ENCODE results near the gene ZC3H6. TPM values are rescaled to one million over a fixed set of nuclear protein-coding genes. Genes with fewer than 3 reads are reported as not detected.
"Not testable (repeated sequence)": the region's sequence is repeated elsewhere in the genome, so short reads cannot be mapped to it uniquely, and the experiment has no call there.

The ZC3H6 gene
- total RNA-seq, 2 donors from 2014 or later, result 17.7 to 19.6 TPM

DNA sequence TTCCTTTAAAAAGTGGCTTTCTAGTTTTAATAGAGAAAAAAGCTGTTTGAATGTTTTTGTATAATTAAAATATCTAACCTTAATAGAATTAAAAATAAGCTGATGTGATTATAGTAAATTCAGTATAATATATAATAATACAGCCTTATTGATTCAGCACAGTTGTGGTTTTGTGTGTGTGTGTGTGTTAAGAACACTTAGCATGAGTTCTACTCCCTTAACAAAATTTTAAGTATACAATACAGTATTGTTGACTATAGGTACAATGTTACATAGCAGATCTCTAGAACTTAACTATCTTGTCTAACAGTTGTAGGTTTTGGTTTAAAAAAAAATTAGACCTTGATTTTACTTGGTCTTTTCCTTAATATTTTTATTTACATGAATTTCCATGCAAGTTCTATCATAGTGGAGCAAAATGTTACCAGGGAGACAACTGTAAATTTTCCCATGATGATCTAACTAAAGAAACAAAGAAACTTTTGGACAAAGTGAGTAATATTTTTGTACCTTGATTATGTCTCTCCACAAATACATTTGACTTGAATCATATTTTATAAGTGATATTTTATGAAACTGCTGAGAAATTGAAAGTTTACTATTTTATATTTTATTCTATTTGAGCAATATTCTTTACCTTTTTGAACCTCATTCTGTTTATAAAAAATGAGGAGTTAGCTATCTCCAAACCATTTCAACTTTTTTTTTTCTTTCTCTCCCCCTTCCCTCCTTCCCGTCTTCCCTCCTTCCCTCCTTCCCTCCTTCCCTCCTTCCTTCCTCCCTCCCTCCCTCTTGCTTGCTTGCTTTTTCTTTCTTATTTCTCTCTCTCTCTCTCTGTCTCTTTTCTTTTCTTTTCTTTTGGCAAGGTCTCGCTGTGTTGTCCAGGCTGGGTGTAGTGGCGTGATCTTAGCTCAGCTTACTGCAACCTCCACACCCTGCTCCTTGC is 46.3 kb downstream of the ZC3H6 start:
- Mint-ChIP-seq H3K4me1 (no peaks in the 10 kb centered on the region), H3K36me3 (ENCODE audit: low read depth) (peaks cover 10% of the 10 kb centered on the region), H3K4me3 (no peak overlapping the region), H3K27me3 (no peaks in the 10 kb centered on the region), H3K27ac (no peak overlapping the region)
- no peak for DNase-seq
- no peak for ATAC-seq
- no peaks in the 10 kb centered on the region for H3K9me3 ChIP-seq (ENCODE audit: control insufficient read depth, low read length, poor library complexity, severe bottlenecking)

DNA sequence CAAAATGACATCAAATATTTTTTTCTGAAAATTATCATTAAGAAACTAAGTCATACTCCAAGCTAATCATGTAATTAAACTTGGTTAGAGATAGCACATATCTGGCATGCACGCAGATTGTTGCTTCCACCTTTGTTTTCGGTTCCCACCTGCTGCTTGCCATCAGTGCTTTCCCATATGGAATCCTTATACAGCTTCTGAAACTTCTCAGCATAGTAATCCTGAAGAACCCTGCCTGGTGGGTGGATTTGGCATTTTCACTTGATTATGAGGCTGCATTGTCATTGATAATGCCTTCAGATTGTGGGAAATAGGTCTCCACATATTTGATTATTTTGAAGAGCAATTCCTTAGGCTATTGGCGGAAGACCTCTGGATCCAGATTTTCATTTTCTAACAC is 47.5 kb downstream of the ZC3H6 start:
- Mint-ChIP-seq H3K4me1 (peaks cover 2% of the 10 kb centered on the region), H3K27ac (no peak overlapping the region), H3K36me3 (ENCODE audit: low read depth) (peaks cover 15% of the 10 kb centered on the region), H3K27me3 (no peaks in the 10 kb centered on the region), H3K4me3 (no peak overlapping the region)
- DNase-seq, result no peak
- no peak for ATAC-seq
- no peaks in the 10 kb centered on the region for H3K9me3 ChIP-seq (ENCODE audit: control insufficient read depth, low read length, poor library complexity, severe bottlenecking)

DNA sequence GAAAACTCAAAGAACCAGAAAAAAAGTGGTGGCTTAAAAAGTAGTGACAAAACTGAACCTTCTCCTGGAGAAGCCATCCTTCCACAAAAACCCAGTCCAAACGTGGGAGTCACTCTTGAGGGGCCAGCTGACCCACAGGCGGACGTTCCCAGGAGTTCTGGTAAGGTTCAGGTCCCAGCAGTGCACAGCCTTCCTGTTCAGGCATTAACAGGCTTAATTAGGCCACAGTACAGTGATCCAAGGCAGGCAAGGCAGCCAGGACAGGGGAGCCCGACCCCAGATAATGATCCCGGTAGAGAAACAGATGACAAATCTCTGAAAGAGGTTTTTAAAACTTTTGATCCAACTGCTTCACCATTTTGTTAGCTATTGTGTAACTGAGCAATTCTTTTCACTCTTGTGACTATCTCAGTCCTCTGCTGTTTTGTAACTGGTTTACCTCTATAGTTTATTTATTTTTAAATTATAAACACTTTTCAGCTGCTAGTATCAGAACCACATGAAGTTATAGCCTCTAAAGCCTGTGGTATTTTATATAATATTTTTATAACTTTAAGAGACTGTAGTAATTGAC is 56.8 kb downstream of the ZC3H6 start:
- peaks cover 2% of the 10 kb centered on the region for H3K4me1 Mint-ChIP-seq
- DNase-seq (no peak), ATAC-seq (no peak)
- H3K27me3 Mint-ChIP-seq, result no peaks in the 10 kb centered on the region
- H3K9me3 ChIP-seq (ENCODE audit: control insufficient read depth, low read length, poor library complexity, severe bottlenecking), result no peaks in the 10 kb centered on the region
- peak overlapping the region; percentile 43 for H3K27ac Mint-ChIP-seq
- H3K4me3 Mint-ChIP-seq, result no peak overlapping the region
- H3K36me3 Mint-ChIP-seq (ENCODE audit: low read depth), result peaks cover 11% of the 10 kb centered on the region

DNA sequence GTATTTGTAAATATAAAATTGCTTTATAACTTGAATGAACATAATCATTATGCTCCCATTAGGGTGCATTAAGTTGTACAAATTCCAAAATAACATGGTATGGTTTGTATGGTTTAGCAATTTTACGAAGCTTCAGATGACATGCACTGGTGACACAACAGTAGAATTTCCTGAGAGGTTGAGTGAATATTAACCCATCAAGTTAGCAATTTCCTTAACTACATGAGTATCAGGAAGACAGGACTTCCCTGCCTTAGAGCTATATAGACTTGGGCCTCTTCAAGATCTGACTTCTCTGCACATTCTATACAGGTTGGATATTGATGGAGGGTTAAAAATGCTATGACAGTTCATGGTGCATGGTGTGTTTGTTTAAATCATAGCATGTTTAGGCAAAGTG is 60.2 kb downstream of the ZC3H6 start:
- no peaks in the 10 kb centered on the region for H3K9me3 ChIP-seq (ENCODE audit: control insufficient read depth, low read length, poor library complexity, severe bottlenecking)
- Mint-ChIP-seq H3K36me3 (ENCODE audit: low read depth) (peaks cover 8% of the 10 kb centered on the region), H3K4me3 (no peak overlapping the region), H3K27ac (no peak overlapping the region), H3K4me1 (peaks cover 2% of the 10 kb centered on the region), H3K27me3 (no peaks in the 10 kb centered on the region)
- no peak for DNase-seq
- ATAC-seq, result no peak

DNA sequence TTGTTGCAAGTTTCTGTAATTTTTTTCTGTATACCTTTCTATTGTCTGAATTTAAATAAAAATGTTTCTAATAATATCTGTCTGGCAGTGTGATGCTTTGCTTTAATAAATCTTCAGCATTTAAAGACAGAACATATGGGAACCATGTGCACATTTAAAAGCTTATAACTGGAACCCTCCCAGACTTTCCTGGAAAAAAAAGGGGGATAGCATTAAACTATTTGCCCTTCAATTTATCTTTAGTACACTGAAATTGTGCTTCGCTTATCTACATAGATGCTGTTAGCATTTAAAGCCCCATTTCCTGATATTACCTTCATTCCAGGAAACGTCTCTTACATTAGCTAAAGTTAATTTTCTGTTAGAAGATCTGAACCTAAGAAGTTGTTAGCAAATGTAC is 64.6 kb downstream of the ZC3H6 start:
- H3K27ac Mint-ChIP-seq, result no peak overlapping the region
- ATAC-seq, result no peak
- no peaks in the 10 kb centered on the region for H3K9me3 ChIP-seq (ENCODE audit: control insufficient read depth, low read length, poor library complexity, severe bottlenecking)
- H3K4me3 Mint-ChIP-seq, result no peak overlapping the region
- DNase-seq, result no peak
- H3K36me3 Mint-ChIP-seq (ENCODE audit: low read depth), result no peaks in the 10 kb centered on the region
- H3K4me1 Mint-ChIP-seq, result no peaks in the 10 kb centered on the region
- H3K27me3 Mint-ChIP-seq, result no peaks in the 10 kb centered on the region

DNA sequence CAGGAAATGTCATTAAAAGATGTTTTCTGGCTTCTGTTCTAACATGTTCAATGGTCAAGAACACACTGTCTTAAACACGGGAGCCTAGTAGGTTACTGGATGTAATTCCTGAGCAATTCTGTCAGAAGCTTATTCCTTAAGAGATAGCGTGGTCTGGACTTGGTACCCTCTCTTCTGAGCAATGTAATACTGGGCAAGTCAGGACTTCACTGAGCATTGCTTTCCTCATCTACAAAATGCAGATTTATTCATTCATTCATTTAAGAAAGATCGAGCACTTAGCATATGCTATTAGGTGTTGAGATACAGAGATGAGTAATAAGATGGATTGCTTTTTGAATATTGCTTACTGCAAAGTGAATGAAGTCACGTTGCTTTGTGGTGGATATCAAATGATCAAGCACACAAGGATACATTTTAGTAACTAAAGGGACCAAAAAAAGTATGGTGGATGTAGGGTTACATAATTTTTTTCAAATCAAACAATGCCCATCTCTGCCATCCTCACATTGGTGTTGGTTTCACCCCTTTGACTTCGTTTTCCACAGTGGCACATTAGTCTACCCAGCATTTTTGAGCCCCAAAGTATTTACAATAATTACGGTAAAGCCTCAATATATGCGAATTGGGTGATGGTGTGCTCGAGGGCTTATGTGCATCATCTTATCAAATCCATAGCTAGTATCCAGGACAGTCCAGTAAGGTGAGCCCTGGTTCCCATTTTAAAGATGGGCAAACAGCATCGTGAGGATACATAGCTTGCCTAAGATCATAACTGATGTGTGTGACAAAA is 65.3 kb downstream of the ZC3H6 start:
- Mint-ChIP-seq H3K27me3 (no peaks in the 10 kb centered on the region), H3K4me3 (no peak overlapping the region), H3K36me3 (ENCODE audit: low read depth) (no peaks in the 10 kb centered on the region), H3K4me1 (no peaks in the 10 kb centered on the region), H3K27ac (no peak overlapping the region)
- no peak for ATAC-seq
- H3K9me3 ChIP-seq (ENCODE audit: control insufficient read depth, low read length, poor library complexity, severe bottlenecking), result no peaks in the 10 kb centered on the region
- DNase-seq, result no peak

DNA sequence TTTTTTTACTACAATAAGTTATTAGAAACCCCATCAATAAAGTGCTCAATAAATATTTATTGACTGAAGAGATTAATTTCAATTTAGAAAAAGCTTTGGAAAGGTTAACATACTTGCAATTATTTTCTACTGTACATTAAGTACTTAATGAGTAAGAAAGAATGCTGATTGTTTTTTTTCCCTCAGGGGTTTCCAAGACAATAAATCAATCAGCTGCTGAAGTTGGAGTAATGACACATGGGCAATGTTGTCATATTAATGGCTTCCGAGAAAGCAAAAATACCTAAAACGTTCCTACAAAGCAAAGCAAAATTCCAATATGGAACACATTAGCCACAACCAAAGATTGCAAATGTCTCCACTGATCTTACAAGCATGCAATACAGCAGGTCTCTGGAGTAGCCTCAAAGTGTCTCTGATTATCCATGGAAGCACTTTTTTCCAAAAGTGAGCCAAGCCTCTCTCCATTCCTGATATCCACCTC is 66.7 kb downstream of the ZC3H6 start:
- H3K27ac Mint-ChIP-seq, result no peak overlapping the region
- H3K36me3 Mint-ChIP-seq (ENCODE audit: low read depth), result no peaks in the 10 kb centered on the region
- H3K27me3 Mint-ChIP-seq, result no peaks in the 10 kb centered on the region
- DNase-seq (no peak), ATAC-seq (no peak)
- no peaks in the 10 kb centered on the region for H3K9me3 ChIP-seq (ENCODE audit: control insufficient read depth, low read length, poor library complexity, severe bottlenecking)
- no peak overlapping the region for H3K4me3 Mint-ChIP-seq
- H3K4me1 Mint-ChIP-seq, result no peaks in the 10 kb centered on the region

DNA sequence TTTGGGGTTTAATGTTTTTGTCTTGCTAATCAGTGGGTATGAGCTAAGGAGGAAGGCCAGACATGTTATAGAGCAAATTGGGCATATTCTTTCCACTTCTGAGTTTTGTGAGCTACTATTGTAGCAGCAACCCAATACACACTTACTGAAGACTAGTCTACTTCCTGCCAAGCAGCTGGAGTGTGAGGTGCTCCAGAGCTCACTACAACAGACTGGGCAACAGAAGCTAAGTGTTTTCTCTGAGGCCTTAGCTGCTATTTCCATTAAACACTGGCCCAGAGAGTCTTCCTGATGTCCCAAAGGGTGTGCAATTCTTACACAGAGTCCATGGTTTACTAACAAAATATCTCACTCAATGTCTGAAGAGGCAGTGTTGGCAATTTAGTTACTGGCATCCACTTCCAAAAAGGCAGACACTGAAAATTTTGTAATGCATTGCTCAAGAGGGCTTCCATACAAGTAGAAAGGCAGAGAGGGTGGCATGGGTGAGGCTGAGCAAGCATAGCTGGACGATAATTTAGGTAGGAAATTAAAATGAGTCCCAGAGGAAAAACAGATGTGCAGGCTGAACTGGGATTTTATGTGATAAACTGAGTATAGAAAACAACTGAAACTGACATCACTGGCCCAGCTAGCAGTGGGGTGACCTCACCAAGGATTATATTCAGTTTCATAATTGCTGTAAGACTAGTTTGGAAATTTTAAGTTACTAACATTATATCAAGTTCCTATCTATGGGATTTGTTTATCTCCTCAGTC is 68.6 kb downstream of the ZC3H6 start:
- no peak for DNase-seq
- ATAC-seq, result no peak
- Mint-ChIP-seq H3K27ac (peak overlapping the region; percentile 3), H3K4me1 (no peaks in the 10 kb centered on the region), H3K27me3 (no peaks in the 10 kb centered on the region), H3K4me3 (peak overlapping the region; percentile 28), H3K36me3 (ENCODE audit: low read depth) (no peaks in the 10 kb centered on the region)
- H3K9me3 ChIP-seq (ENCODE audit: control insufficient read depth, low read length, poor library complexity, severe bottlenecking), result no peaks in the 10 kb centered on the region

DNA sequence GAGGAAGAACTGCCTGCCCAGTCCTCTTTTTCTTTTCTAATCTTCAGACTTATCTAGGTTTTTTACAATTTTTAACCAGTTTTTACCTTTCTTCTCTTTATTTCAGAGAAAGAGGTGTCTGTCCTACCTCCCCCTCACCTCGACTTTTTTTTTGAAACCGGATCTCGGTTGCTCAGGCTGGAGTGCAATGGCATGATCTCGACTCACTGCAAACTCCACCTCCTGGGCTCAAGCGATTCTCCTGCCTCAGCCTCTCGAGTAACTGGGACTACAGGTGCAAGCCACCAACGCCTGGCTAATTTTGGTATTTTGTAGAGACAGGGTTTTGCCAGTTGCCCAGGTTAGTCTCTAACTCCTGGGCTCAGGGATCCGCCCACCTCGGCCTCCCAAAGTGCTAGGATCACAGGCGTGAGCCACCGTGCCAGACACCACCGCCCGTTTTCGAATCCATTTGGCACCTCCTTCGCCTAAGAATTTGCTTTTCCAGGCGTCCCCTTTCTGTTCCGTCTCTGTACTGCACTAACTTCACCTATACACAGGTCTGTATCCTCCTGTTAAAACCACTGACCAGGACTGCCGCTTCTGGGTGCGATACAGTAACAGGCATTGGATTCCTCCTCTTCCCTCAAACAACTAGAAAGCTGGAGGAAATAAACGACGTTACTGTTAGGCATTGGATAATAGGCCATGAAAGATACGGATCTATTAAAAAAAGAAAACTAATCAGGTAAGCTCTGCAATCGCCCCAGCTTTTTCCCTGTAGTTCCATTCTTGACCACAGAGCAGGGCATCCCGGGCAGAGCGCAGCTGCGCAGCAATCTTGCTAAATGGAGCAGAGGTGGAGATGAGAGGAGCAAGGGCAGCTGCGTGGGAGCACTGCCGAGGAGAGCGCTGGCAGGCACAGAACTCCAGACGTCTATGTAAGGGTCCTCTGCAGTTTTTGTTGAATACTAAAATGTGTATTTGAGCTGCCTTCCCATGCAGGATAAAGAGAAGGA is 69.9 kb downstream of the ZC3H6 start:
- ATAC-seq (no peak), DNase-seq (no peak)
- no peak overlapping the region for H3K4me3 Mint-ChIP-seq
- no peak overlapping the region for H3K27ac Mint-ChIP-seq
- no peaks in the 10 kb centered on the region for H3K9me3 ChIP-seq (ENCODE audit: control insufficient read depth, low read length, poor library complexity, severe bottlenecking)
- H3K4me1 Mint-ChIP-seq, result no peaks in the 10 kb centered on the region
- no peaks in the 10 kb centered on the region for H3K27me3 Mint-ChIP-seq
- no peaks in the 10 kb centered on the region for H3K36me3 Mint-ChIP-seq (ENCODE audit: low read depth)

DNA sequence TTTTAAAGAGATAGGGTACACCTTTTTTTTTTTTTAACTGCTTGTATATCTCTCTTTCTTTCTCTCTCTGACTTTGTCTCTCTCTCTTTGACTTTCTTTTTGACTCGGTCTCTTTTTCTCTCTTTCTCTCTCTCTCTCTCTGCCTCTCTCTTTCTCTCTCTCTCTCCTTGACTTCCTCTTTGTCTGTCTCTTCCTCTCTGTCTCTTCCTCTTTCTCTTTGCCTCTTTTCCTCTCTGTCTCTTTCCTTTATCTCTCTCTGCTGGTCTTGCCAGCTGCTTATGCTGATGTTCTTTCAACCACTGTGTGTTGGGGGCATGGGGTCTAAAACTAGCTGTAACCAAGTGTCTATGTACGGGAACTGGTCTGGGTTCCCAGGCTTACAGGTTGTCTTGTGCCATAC is 76.9 kb downstream of the ZC3H6 start:
- H3K4me3 Mint-ChIP-seq; ATAC-seq; H3K36me3 Mint-ChIP-seq (ENCODE audit: low read depth): not testable (repeated sequence)

DNA sequence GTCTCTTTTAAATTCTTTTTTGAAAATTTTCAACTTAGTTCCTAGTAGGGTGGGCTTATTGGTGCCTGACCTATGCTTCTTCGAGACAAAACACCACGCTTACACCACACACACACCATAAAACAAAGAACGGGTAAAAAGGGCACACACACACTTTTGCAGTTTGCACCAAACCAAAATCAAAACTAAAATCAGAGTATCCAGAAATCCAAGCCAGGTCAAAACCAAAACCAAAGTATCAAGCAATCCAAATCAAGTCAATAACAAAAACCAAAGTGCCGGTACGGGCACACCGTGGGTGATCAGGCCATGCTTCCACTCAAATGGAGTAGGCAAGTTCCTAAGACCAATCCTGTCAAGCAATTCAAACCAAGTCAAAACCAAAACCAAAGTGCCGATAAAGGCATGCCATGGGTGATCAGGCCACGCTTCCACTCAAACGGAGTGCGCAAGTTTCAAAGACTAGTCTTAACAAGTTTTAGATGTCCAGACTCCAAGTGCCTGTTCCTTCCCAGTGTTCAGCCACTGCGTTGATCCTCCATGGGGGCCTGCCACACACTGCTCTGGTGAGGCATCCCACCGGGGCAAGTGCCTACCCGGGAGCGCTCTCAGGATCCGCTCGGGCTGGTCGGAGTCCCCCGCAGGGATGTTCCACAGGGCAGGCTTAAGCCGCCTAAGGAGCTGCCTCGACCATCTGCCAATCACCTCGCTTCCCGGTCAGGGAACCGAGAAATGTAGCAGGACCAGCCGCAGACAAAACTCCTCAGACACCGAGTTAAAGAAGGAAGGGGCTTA is 77.6 kb downstream of the ZC3H6 start:
- not testable (repeated sequence) for H3K27me3 Mint-ChIP-seq; DNase-seq; H3K4me1 Mint-ChIP-seq; H3K36me3 Mint-ChIP-seq (ENCODE audit: low read depth); ATAC-seq; H3K4me3 Mint-ChIP-seq; H3K9me3 ChIP-seq (ENCODE audit: control insufficient read depth, low read length, poor library complexity, severe bottlenecking); H3K27ac Mint-ChIP-seq

More for the DNA sequence above, 76.9 kb downstream of the ZC3H6 start:
- DNase-seq; H3K9me3 ChIP-seq (ENCODE audit: control insufficient read depth, low read length, poor library complexity, severe bottlenecking); H3K27me3 Mint-ChIP-seq; H3K27ac Mint-ChIP-seq; H3K4me1 Mint-ChIP-seq: not testable (repeated sequence)
